ENCODE measurements around the gene TCF7L1. TPM values are rescaled to one million over a fixed set of nuclear protein-coding genes. Genes with fewer than 3 reads are reported as not detected.
A peak's percentile ranks its signal among the peaks of the same experiment; 100 is the strongest.

TCF7L1 gene
- total RNA-seq, 4 donors from 2014 or later = 0.29 to 4.0 (median 1.3) TPM

GRCh38 chr2:85347599-85347998 lies 214.4 kb downstream of the TCF7L1 start:
- Histone ChIP-seq H3K9me3 (no peaks in the 10 kb centered on the region), H3K27me3 (no peaks in the 10 kb centered on the region), H3K4me1 (peaks cover 0 to 20% (median 10%) of the 10 kb centered on the region in 3 donors), H3K27ac (no peak overlapping the region), H3K4me3 (no peak overlapping the region), H3K36me3 (peaks cover 33 to 95% (median 53%) of the 10 kb centered on the region in 3 donors)
- intact Hi-C loops (cut with DNase I) = no loop called here
- no peak for TF ChIP-seq POLR2A (IDR thresholded peaks at IDR 0.05)
- TF ChIP-seq CTCF (IDR thresholded peaks at IDR 0.05) = no peak
- no peak for DNase-seq
- 93 to 94% methylated on average over 3 of the region's 3 CpGs for WGBS, 2 donors

GRCh38 chr2:85353876-85354285 lies 220.7 kb downstream of the TCF7L1 start:
- H3K27me3 ChIP-seq = no peaks in the 10 kb centered on the region
- peak overlapping the region; percentile 68 to 92 (median 87) for H3K4me3 ChIP-seq
- 0 to 8% methylated on average over 8 to 16 of the region's 16 CpGs for WGBS, 2 donors
- peak overlapping the region; percentile 93 to 97 (median 94) for H3K27ac ChIP-seq
- no peak for DNase-seq
- peaks cover 11 to 74% (median 25%) of the 10 kb centered on the region in 3 donors for H3K4me1 ChIP-seq
- TF ChIP-seq POLR2A (IDR thresholded peaks at IDR 0.05) (no peak), CTCF (IDR thresholded peaks at IDR 0.05) (no peak)
- H3K36me3 ChIP-seq = peaks cover 26 to 62% (median 34%) of the 10 kb centered on the region in 3 donors
- intact Hi-C loops (cut with DNase I) = no loop called here
- H3K9me3 ChIP-seq = no peaks in the 10 kb centered on the region

- peaks cover 23 to 62% (median 30%) of the 10 kb centered on the region in 3 donors for H3K36me3 ChIP-seq
- peak within 1 kb of the TSS; percentile 68 to 92 (median 87) for H3K4me3 ChIP-seq
- no peaks in the 10 kb centered on the region for H3K27me3 ChIP-seq
- H3K4me1 ChIP-seq = peaks cover 11 to 74% (median 25%) of the 10 kb centered on the region in 3 donors
- peak within 1 kb of the TSS; percentile 93 to 97 (median 94) for H3K27ac ChIP-seq
- no peaks in the 10 kb centered on the region for H3K9me3 ChIP-seq
- peak in 3 of 6 experiments; percentile 7 to 24 (median 13) for TF ChIP-seq CTCF (IDR thresholded peaks at IDR 0.05)
- TF ChIP-seq POLR2A (IDR thresholded peaks at IDR 0.05) = peak in 3 of 4 donors; percentile 49 to 94 (median 93)
- 0 to 1% methylated on average over 16 to 18 of the region's 42 CpGs for WGBS, 2 donors
- DNase-seq = peak; percentile 95
- intact Hi-C loops (cut with DNase I) = no loop called here
These were observed 221.3 kb downstream of the TCF7L1 start, which contains the start of the genes ELMOD3 and RETSAT for GRCh38 chr2:85354286-85355072. ELMOD3 (plus strand) TSS chr2:85354769; CDS start chr2:85357199, 2,430 bp downstream. RETSAT (minus strand) TSS chr2:85354528; CDS start chr2:85354507, 21 bp downstream.

- intact Hi-C loops (cut with DNase I) = no loop called here
- TF ChIP-seq POLR2A (IDR thresholded peaks at IDR 0.05) = no peak
- Histone ChIP-seq H3K27me3 (no peaks in the 10 kb centered on the region), H3K4me1 (peaks cover 11 to 74% (median 25%) of the 10 kb centered on the region in 3 donors), H3K9me3 (no peaks in the 10 kb centered on the region), H3K27ac (peak overlapping the region; percentile 93 to 97 (median 94)), H3K36me3 (peaks cover 22 to 62% (median 24%) of the 10 kb centered on the region in 3 donors), H3K4me3 (peak overlapping the region; percentile 68 to 92 (median 87))
- DNase-seq = no peak
- WGBS, 2 donors = 0 to 5% methylated on average over 2 to 4 of the region's 10 CpGs
These were observed 221.8 kb downstream of the TCF7L1 start for GRCh38 chr2:85355073-85355410.

GRCh38 chr2:85355521-85355920 lies 222.3 kb downstream of the TCF7L1 start:
- peaks cover 17 to 60% (median 21%) of the 10 kb centered on the region in 3 donors for H3K36me3 ChIP-seq
- H3K27me3 ChIP-seq = no peaks in the 10 kb centered on the region
- H3K9me3 ChIP-seq = no peaks in the 10 kb centered on the region
- no peak for TF ChIP-seq POLR2A (IDR thresholded peaks at IDR 0.05)
- no peak for TF ChIP-seq CTCF (IDR thresholded peaks at IDR 0.05)
- peak overlapping the region; percentile 68 to 92 (median 87) for H3K4me3 ChIP-seq
- 71 to 75% methylated on average over 2 to 3 of the region's 3 CpGs for WGBS, 2 donors
- peaks cover 11 to 74% (median 25%) of the 10 kb centered on the region in 3 donors for H3K4me1 ChIP-seq
- H3K27ac ChIP-seq = peak overlapping the region; percentile 93 to 97 (median 94)
- intact Hi-C loops (cut with DNase I) = no loop called here
- no peak for DNase-seq

Measured in esophagus squamous epithelium (tissue), 5 donors.